Ectodermal cell (in vitro differentiated cells): ENCODE measurements around the gene GJA3.
"Not testable (repeated sequence)": the region's sequence is repeated elsewhere in the genome, so short reads cannot be mapped to it uniquely, and the experiment has no call there.

ENCODE experiments used
- H3K27ac ChIP-seq: 2 replicates; pipeline ENCODE4 v1.7.0; 2013; ENCODE audit warnings: mild to moderate bottlenecking, low read depth, low read length; ENCODE audit not compliant: insufficient read depth, poor library complexity, severe bottlenecking
- H3K27me3 ChIP-seq: 2 replicates; pipeline ENCODE4 v1.7.0; 2013; ENCODE audit warnings: mild to moderate bottlenecking, low read length; ENCODE audit not compliant: insufficient read depth, control insufficient read depth, poor library complexity, severe bottlenecking
- H3K36me3 ChIP-seq: one replicate; pipeline ENCODE4 v1.7.0; 2013; ENCODE audit warnings: low read length; ENCODE audit not compliant: control insufficient read depth, insufficient read depth
- H3K4me1 ChIP-seq: one replicate; pipeline ENCODE4 v1.7.0; 2013; ENCODE audit warnings: low read length; ENCODE audit not compliant: control insufficient read depth, insufficient read depth
- H3K4me3 ChIP-seq: 2 replicates; pipeline ENCODE4 v1.7.0; 2013; ENCODE audit warnings: low read depth, low read length, control low read depth; ENCODE audit not compliant: insufficient read depth
- H3K9me3 ChIP-seq: 2 replicates; pipeline ENCODE4 v1.7.0; 2013; ENCODE audit warnings: mild to moderate bottlenecking, low read length, moderate library complexity; ENCODE audit not compliant: control insufficient read depth
- whole genome bisulfite sequencing, 2 experiments: methylation state at CpG; one replicate each; pipeline ENCODE4 v1.1.7; 2013; ENCODE audit warnings: missing lambda C conversion rate in 2 of 2; 5-methylcytosine and 5-hydroxymethylcytosine counted together

The GJA3 gene

DNA sequence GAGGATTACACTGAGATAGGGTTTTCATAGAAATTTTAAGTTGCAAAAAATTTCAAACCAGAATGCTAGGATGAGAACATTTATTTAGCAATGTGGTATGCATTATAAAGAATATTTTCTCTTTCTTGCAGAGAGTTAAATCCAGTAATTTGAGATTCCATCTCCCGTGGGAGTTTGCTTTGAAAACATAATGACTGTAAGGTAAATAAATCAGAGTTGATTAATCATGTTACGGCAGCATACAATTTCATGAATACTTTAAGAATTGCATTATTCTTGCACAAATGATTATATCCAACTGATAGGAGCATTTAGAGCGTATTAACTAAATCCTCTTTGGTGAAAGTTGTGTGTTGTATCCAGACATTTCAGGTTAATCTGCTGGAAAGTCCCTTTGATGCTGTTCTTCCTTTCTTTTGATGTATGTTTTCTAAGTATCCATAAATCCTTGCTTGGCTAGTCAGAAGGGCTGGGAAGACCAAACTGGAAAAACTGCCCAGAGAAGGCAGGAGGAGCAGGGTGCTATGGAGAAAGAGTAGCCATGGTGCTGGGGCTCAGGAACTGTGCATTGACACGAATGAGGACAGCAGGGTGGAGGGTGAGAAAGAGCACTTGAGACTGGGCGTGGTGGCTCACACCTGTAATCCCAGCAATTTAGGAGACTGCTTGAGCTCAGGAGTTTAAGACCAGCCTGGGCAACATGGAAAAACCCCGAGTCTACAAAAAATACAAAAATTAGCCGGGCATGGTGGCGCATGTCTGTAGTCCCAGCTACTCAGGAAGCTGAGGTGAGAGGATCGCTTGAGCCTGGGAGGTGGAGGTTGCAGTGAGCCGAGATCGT is 4.8 kb upstream of the GJA3 start:
- Histone ChIP-seq H3K27me3 (peaks cover 27% of the 10 kb centered on the region), H3K4me3 (no peak overlapping the region), H3K27ac (no peak overlapping the region), H3K4me1 (no peaks in the 10 kb centered on the region), H3K36me3 (no peaks in the 10 kb centered on the region), H3K9me3 (no peaks in the 10 kb centered on the region)
- WGBS, 2 experiments, result 85 to 88% methylated on average over 10 to 11 of the region's 11 CpGs

DNA sequence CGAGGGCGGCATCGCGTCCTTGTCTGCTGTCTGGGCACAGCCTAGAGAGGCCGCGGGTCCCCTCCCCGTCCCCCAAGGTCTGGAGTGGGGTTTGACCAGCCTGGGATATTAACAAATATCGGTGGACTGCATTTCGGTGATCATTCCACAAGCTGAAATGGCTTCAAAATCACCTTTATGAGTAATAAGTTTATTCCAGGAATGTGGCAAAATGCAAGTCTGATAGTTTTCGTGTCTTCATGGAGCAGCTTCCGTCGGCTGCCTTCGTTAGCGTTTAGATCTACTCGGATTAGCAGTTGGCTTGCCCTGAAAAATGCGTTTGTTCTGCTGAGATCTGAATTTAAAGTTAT is 1.1 kb upstream of the GJA3 start:
- Histone ChIP-seq H3K4me1 (peaks cover 5% of the 10 kb centered on the region), H3K27ac (no peak overlapping the region), H3K4me3 (no peak overlapping the region), H3K27me3 (peaks cover 64% of the 10 kb centered on the region), H3K9me3 (no peaks in the 10 kb centered on the region), H3K36me3 (no peaks in the 10 kb centered on the region)
- 32 to 33% methylated on average over 16 of the region's 16 CpGs for WGBS, 2 experiments

DNA sequence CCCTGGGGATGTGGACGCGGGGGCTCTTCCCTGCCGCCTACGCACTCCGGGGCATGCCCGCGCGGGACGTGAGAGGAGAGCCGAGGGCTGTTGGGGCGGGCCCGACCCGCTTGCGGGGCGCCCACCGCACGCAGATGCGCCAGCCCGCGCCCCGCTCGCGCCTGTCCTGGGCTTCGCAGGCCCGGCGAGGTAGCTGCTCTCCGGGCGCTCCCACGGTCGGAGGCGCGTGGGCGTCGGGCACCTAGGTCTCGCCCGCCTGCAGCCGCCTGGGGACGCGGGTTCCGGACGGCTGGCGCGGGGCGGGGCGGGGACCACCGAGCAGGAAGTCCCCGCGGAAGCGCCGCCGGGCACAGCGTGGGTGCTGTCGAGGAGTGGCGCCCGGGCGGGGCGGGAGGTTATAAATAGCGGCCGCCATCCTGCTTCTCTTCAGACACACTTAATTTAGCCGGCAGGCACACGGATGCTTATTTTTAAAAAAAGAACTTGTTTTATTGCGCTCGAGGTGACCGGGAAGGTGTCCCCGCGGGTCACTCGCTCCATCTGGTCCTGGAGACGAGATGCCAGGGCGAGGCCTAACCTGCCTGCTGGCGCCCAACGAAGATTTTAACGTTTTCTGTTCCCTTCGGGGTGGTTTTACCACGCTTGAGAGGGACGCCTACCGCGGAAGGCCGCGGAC is 561 bp upstream of the GJA3 start:
- Histone ChIP-seq H3K4me1 (peaks cover 5% of the 10 kb centered on the region), H3K36me3 (no peaks in the 10 kb centered on the region), H3K27ac (no peak overlapping the region), H3K4me3 (peak overlapping the region; percentile 38), H3K27me3 (peaks cover 65% of the 10 kb centered on the region), H3K9me3 (no peaks in the 10 kb centered on the region)
- WGBS, 2 experiments, result 4 to 5% methylated on average over 79 of the region's 79 CpGs

DNA sequence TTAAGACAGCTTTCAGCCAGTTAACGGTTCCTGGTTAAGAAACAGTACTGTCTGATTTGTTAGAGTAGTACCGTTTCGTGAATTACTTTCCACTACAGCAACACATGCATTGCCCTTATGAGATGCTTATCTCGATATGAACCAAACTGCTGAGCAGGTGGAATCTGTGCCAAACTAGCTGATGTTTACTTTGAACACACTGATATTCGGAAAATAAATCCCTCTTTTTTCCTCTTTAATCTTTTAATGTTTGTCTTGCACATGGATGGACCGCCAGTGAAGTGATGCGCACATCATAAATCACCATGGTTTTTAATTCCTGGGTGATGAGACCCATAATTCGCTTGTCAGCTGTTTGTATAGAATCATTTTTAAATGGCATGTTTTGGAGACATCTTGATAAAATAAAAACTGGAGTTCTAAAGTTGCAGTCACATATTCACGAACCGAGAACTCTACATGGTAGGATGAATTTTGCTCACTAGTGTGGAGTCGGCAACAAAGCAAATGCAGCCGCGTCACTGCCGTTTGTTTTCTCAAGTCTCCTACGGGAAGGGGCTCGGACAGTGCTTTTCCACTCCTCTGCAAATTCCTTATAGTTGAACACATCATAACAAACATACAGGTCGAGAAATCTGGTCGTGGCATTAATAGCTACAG is 1.1 kb downstream of the GJA3 start:
- Histone ChIP-seq H3K36me3 (no peaks in the 10 kb centered on the region), H3K4me3 (peak overlapping the region; percentile 38), H3K9me3 (no peaks in the 10 kb centered on the region), H3K27me3 (peaks cover 65% of the 10 kb centered on the region), H3K4me1 (peaks cover 5% of the 10 kb centered on the region), H3K27ac (no peak overlapping the region)
- WGBS, 2 experiments, result 36% methylated on average over 18 of the region's 18 CpGs

DNA sequence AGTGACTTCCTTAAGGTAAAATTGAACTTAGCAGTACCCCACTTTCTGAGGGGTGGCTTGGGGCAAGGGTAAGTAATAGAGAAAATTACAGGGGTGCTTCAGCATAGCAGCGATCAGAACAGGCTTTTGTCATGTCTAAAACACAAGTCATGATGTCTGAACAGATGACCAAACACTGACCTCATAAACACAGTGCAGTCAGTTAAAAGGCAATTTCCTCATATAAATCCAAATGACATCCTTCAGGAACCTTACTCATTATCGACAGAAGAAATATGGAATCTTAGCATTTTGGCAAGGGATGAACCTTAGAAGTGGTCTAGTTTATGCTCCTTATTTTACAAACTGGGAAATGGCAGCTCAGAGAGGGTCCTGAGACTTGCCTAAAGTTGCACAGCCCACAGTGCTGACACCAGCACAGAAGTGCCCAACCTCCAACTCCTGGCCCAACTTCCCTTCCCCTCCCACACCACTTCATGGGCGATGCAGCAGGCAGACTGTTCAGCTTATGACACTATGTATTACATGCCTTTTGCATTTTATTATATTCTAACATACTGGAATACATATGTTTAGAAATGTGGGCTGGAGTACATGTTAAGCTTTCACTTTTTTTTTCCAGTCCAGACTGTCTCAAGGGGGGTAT is 3.6 kb downstream of the GJA3 start:
- no peaks in the 10 kb centered on the region for H3K36me3 ChIP-seq
- H3K4me1 ChIP-seq, result peaks cover 5% of the 10 kb centered on the region
- H3K4me3 ChIP-seq, result no peak overlapping the region
- H3K27ac ChIP-seq, result no peak overlapping the region
- H3K27me3 ChIP-seq, result peaks cover 54% of the 10 kb centered on the region
- 68 to 84% methylated on average over 3 of the region's 3 CpGs for WGBS, 2 experiments
- no peaks in the 10 kb centered on the region for H3K9me3 ChIP-seq

DNA sequence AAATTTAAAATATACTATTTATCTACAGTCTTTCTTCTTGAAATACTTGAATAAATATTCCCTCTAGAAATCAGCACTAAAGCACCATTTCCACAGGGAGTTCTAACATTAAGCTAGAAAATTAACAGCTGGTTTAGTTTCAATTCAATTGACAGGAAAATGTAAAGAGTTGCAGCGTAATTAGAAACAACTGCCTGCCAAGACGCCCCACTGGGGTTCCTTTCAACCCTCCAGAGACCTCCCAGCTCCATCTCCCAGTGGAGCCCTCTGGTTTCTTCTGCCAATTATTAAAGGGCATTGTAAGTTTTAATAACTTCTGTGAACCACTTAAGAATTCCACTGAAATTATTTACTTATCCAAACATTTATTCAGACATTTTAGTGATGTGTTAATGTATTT is 4.2 kb downstream of the GJA3 start:
- H3K27ac ChIP-seq, result no peak overlapping the region
- H3K4me3 ChIP-seq, result no peak overlapping the region
- no peaks in the 10 kb centered on the region for H3K36me3 ChIP-seq
- peaks cover 5% of the 10 kb centered on the region for H3K4me1 ChIP-seq
- 3 to 7% methylated on average over 2 of the region's 2 CpGs for WGBS, 2 experiments
- no peaks in the 10 kb centered on the region for H3K9me3 ChIP-seq
- peaks cover 48% of the 10 kb centered on the region for H3K27me3 ChIP-seq

DNA sequence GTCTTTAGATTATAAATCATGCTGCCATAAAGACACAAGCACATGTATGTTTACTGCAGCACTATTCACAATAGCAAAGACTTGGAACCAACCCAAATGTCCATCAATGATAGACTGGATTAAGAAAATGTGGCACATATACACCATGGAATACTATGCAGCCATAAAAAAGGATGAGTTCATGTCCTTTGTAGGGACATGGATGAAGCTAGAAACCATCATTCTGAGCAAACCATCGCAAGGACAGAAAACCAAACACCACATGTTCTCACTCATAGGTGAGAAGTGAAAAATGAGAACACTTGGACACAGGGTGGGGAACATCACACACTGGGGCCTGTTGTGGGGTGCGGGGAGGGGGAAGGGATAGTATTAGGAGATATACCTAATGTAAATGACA is 7.6 kb downstream of the GJA3 start:
- 93 to 94% methylated on average over 1 to 2 of the region's 2 CpGs for WGBS, 2 experiments
- H3K4me3 ChIP-seq, result not testable (repeated sequence)

DNA sequence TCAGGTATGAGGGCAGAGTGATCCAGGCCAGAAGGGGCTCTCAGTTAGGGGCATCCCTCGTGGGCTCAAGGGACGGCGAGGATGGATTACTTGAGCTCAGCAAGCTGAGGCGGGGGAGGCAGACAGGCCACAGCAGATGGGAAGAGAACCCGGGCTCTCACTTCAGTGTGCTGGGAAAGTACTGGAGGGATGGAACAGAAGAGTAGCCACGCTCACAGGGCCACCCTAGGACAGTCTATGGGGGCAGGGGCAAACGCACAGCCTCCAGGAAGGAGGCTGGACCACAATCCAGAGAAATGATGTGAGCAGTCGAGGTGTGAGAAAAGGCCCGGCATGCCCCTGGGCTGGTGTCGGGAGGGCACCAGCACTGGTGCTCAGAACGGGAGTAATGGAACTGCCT is 9.2 kb downstream of the GJA3 start:
- H3K27ac ChIP-seq, result no peak overlapping the region
- 92% methylated on average over 11 of the region's 11 CpGs for WGBS, 2 experiments

More for the DNA sequence above, 7.6 kb downstream of the GJA3 start:
- H3K4me1 ChIP-seq, H3K27ac ChIP-seq, H3K36me3 ChIP-seq, H3K9me3 ChIP-seq: not testable (repeated sequence)
- peaks cover 14% of the 10 kb centered on the region for H3K27me3 ChIP-seq

DNA sequence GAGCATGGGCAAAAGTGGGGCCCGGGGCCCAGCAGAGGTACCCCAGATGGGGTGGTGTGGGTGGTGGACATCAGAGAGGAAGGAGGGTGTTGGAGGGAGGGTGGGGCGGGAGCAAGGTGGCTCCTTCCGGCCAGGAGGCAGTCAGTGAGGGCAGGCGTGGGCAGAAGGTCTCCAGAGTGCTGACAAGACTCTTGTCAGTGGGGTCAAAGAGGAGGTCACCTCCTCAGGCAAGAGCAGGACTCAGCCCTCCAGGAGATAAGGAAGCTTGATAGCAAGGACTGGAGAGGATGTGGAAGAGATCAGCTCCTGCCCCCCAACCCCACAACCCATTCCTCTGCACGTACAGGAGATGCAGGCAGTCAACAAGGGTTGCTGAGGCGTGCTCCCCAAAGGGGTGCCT is 9.8 kb downstream of the GJA3 start:
- no peaks in the 10 kb centered on the region for H3K36me3 ChIP-seq
- no peak overlapping the region for H3K4me3 ChIP-seq
- 78% methylated on average over 6 of the region's 6 CpGs for WGBS, 2 experiments
- no peaks in the 10 kb centered on the region for H3K27me3 ChIP-seq
- H3K9me3 ChIP-seq, result no peaks in the 10 kb centered on the region
- H3K4me1 ChIP-seq, result peaks cover 10% of the 10 kb centered on the region
- H3K27ac ChIP-seq, result no peak overlapping the region

More for the DNA sequence above, 9.2 kb downstream of the GJA3 start:
- no peaks in the 10 kb centered on the region for H3K9me3 ChIP-seq
- H3K27me3 ChIP-seq, result no peaks in the 10 kb centered on the region
- H3K36me3 ChIP-seq, result no peaks in the 10 kb centered on the region
- peaks cover 10% of the 10 kb centered on the region for H3K4me1 ChIP-seq
- H3K4me3 ChIP-seq, result no peak overlapping the region

DNA sequence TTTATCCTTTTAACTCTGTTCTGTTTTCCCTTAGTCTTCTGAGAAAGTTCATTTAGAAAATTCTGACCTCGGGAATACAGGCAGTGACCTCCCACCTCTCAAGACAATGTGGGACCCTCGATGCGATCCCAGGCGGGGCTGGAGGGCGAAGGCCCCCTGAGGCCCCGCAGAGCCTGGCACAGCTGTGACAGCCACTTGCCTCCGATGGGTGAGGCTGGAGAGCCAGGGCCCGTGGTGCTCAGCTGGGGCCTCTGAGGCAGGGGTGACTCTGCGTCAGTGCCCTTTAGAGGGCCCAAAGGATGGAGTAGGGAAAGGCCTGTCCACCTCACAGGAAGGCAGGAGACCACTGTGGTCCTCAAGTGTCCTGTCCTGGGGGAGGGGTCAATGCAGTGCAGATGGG is 10.3 kb downstream of the GJA3 start:
- 92 to 93% methylated on average over 9 of the region's 9 CpGs for WGBS, 2 experiments
- no peaks in the 10 kb centered on the region for H3K27me3 ChIP-seq
- H3K4me1 ChIP-seq, result peaks cover 10% of the 10 kb centered on the region
- H3K27ac ChIP-seq, result no peak overlapping the region
- no peaks in the 10 kb centered on the region for H3K36me3 ChIP-seq
- H3K9me3 ChIP-seq, result no peaks in the 10 kb centered on the region
- no peak overlapping the region for H3K4me3 ChIP-seq
